A172 (cell line): ENCODE results near the gene DAO. TPM values are rescaled to one million over a fixed set of nuclear protein-coding genes. Genes with fewer than 3 reads are reported as not detected.

ENCODE experiments used
- DNase-seq: peaks from one replicate; pipeline ENCODE4 v3.0.0-alpha.2; 2015; ENCODE audit warnings: low spot score
- total RNA-seq: library from RNA; depleted of rRNA; stranded (reverse); fragments of >200 nt; shearing (Covaris generic); gene quantifications from 2 replicates; pipeline ENCODE4 v1.2.3, GENCODE V29; 2014; rRNA removed

The DAO gene
- total RNA-seq, 1 experiment from 2014 or later, result not detected

GRCh38 chr12:108918960-108919642 is 39.2 kb downstream of the DAO start:
- DNase-seq, result no peak

GRCh38 chr12:108921946-108922345 is 42.1 kb downstream of the DAO start:
- no peak for DNase-seq

GRCh38 chr12:108922918-108923317 is 43.0 kb downstream of the DAO start:
- DNase-seq, result no peak

- no peak for DNase-seq
Observed at GRCh38 chr12:108928695-108929094, 48.8 kb downstream of the DAO start.

GRCh38 chr12:108930155-108930554 is 50.3 kb downstream of the DAO start:
- DNase-seq, result no peak

- no peak for DNase-seq
Observed at GRCh38 chr12:108930756-108931155, 50.9 kb downstream of the DAO start.

- no peak for DNase-seq
Observed at GRCh38 chr12:108933949-108934348, 54.1 kb downstream of the DAO start.

GRCh38 chr12:108935159-108935763 is 55.4 kb downstream of the DAO start:
- no peak for DNase-seq

GRCh38 chr12:108938247-108938924 is 58.5 kb downstream of the DAO start:
- DNase-seq, result no peak

- DNase-seq, result peak; percentile 28
Observed at GRCh38 chr12:108939594-108939993, 59.7 kb downstream of the DAO start.

GRCh38 chr12:108940138-108940537 is 60.2 kb downstream of the DAO start:
- DNase-seq, result no peak

GRCh38 chr12:108947097-108947496 is 67.2 kb downstream of the DAO start:
- no peak for DNase-seq

GRCh38 chr12:108948367-108948766 is 68.5 kb downstream of the DAO start:
- no peak for DNase-seq

- DNase-seq, result no peak
Observed at GRCh38 chr12:108949976-108950375, 70.1 kb downstream of the DAO start.

Other genes with a start within 250 kb of the DAO start
- gene SELPLG, start 246.2 kb upstream of the DAO start, total RNA-seq, result 1.2 and 2.4 TPM in 2 replicates
- 127 and 166 TPM in 2 replicates for gene CORO1C, start 148.6 kb upstream of the DAO start, total RNA-seq
- 6.9 and 7.4 TPM in 2 replicates for gene SSH1, start 22.5 kb upstream of the DAO start, total RNA-seq
- gene SVOP, start 141.0 kb downstream of the DAO start, total RNA-seq, result not detected in 2 replicates
- 8.8 and 14.1 TPM in 2 replicates for gene USP30, start 172.5 kb downstream of the DAO start, total RNA-seq
- 21.6 and 28.9 TPM in 2 replicates for gene ALKBH2, start 213.4 kb downstream of the DAO start, total RNA-seq
- gene UNG, start 217.5 kb downstream of the DAO start, total RNA-seq, result 60.1 and 112 TPM in 2 replicates
- 3.2 and 5.7 TPM in 2 replicates for gene ACACB, start 236.5 kb downstream of the DAO start, total RNA-seq